HepG2 (cell line): ENCODE results near the gene DEFB124. TPM values are rescaled to one million over a fixed set of nuclear protein-coding genes. Genes with fewer than 3 reads are reported as not detected.

Source experiments
- BORCS8-MEF2B ChIP-seq: sonication (generic); formaldehyde crosslinking; IDR thresholded peaks from 2 replicates; pipeline ENCODE4 v1.8.0; 2022; ENCODE audit warnings: mild to moderate bottlenecking, missing genetic modification reagents
- ETS1 ChIP-seq: sonication (generic); formaldehyde crosslinking; IDR thresholded peaks from 2 replicates; pipeline ENCODE4 v1.4.0; 2020; ENCODE audit warnings: missing genetic modification reagents
- HOMEZ ChIP-seq: IDR thresholded peaks from 2 replicates; pipeline ENCODE4 v1.6.1; 2016; ENCODE audit warnings: low read depth
- KLF15 ChIP-seq: sonication (generic); formaldehyde crosslinking; IDR thresholded peaks from 2 replicates; pipeline ENCODE4 v1.8.1; 2023; ENCODE audit warnings: borderline replicate concordance, mild to moderate bottlenecking, inconsistent platforms, missing genetic modification reagents, mixed read lengths
- NR2F1 ChIP-seq, 2 experiments: fragments of 450-650 bp in 1 of 2; formaldehyde crosslinking in 1 of 2; IDR thresholded peaks; 2 replicates each; pipeline versions ENCODE4 v1.5.0 to v1.6.1; 2016 to 2020; ENCODE audit warnings: mild to moderate bottlenecking in 1 of 2, missing compliant biosample characterization in 1 of 2, missing genetic modification reagents in 1 of 2, moderate library complexity in 1 of 2
- PRMT3 ChIP-seq: sonication (generic); formaldehyde crosslinking; IDR thresholded peaks from 2 replicates; pipeline ENCODE4 v1.8.1; 2022; ENCODE audit warnings: low read depth, mild to moderate bottlenecking, moderate library complexity, missing genetic modification reagents, borderline replicate concordance
- XRCC5 ChIP-seq: fragments of 200-400 bp; formaldehyde crosslinking; optimal IDR thresholded peaks from 2 replicates; pipeline ENCODE3; 2017; ENCODE audit warnings: mild to moderate bottlenecking, low read length
- ZBTB49 ChIP-seq: sonication (generic); formaldehyde crosslinking; IDR thresholded peaks from 2 replicates; pipeline ENCODE4 v1.4.0; 2020; ENCODE audit warnings: missing genetic modification reagents, borderline replicate concordance
- ZNF33A ChIP-seq: sonication (generic); formaldehyde crosslinking; IDR thresholded peaks from 2 replicates; pipeline ENCODE4 v1.5.1; 2020; ENCODE audit warnings: missing genetic modification reagents, mild to moderate bottlenecking, moderate library complexity, borderline replicate concordance
- ZNF441 ChIP-seq: sonication (generic); formaldehyde crosslinking; IDR thresholded peaks from 2 replicates; pipeline ENCODE4 v1.7.0; 2021; ENCODE audit warnings: missing genetic modification reagents, borderline replicate concordance
- ZNF550 ChIP-seq: sonication (generic); formaldehyde crosslinking; IDR thresholded peaks from 2 replicates; pipeline ENCODE4 v1.4.0; 2020; ENCODE audit warnings: mild to moderate bottlenecking, missing genetic modification reagents, borderline replicate concordance
- ZNF577 ChIP-seq: sonication (generic); formaldehyde crosslinking; IDR thresholded peaks from 2 replicates; pipeline ENCODE4 v1.4.0; 2020; ENCODE audit warnings: mild to moderate bottlenecking, low read depth, missing genetic modification reagents, borderline replicate concordance
- polyA plus RNA-seq, 8 experiments: library from polyadenylated mRNA; depleted of rRNA in 3 of 8; stranded (reverse) in 7 of 8; unstranded in 1 of 8; fragments of >200 nt; fragmentation: Illumina TruSeq in 4 of 8; extraction: Trizol in 4 of 8; gene quantifications; 2 replicates each; pipeline versions ENCODE4 v1.2.1 to v1.2.3, GENCODE V29; 2011 to 2016; ENCODE audit warnings: low read depth in 4 of 8, missing spikeins in 1 of 8, mixed read lengths in 1 of 8; ENCODE audit not compliant: insufficient read depth in 1 of 8
- total RNA-seq, 5 experiments: library from RNA; depleted of rRNA; stranded (reverse); fragments of >200 nt; fragmentation: Illumina TruSeq; extraction: Trizol; gene quantifications; 2 replicates each; pipeline ENCODE4 v1.2.3, GENCODE V29; 2016; ENCODE audit warnings: low read depth in 1 of 5
- TF ChIP-seq, protein P1 (sequence below): sonication (generic); formaldehyde crosslinking; IDR thresholded peaks from 2 replicates; pipeline ENCODE4 v1.4.0; 2020; ENCODE audit warnings: low read depth, mild to moderate bottlenecking, missing genetic modification reagents
- TF ChIP-seq, protein P2 (sequence below): sonication (generic); IDR thresholded peaks from 2 replicates; pipeline ENCODE4 v1.6.1; 2016; ENCODE audit warnings: low read depth, borderline replicate concordance
- TF ChIP-seq, protein P3 (sequence below): sonication (generic); formaldehyde crosslinking; IDR thresholded peaks from 2 replicates; pipeline ENCODE4 v1.4.0; 2020; ENCODE audit warnings: missing genetic modification reagents
- TF ChIP-seq, protein P4 (sequence below): sonication (generic); formaldehyde crosslinking; conservative IDR thresholded peaks from 2 replicates; pipeline ENCODE4 v1.4.0; 2020; ENCODE audit warnings: missing genetic modification reagents

DEFB124 gene
- total and polyA plus RNA-seq, 2 of the 13 experiments (the other 11 are each of a cell fraction or from before 2014, with no cell fraction given): not detected

GRCh38 chr20:31514154-31515071 is 39.5 kb upstream of the DEFB124 start, which contains the start of gene HM13 (continued):
- TF ChIP-seq ETS1 (CRISPR knock-in tag) (peak; percentile 96; the same call in 1 of the 2 replicates), ZBTB49 (CRISPR knock-in tag) (0 out of 2 replicates have a peak, but pooled peaks have one; percentile 65), ZNF33A (CRISPR knock-in tag) (0 out of 2 replicates have a peak, but pooled peaks have one; percentile 65), NR2F1 (CRISPR knock-in tag; IDR thresholded peaks at IDR 0.05) (no peak), ZNF550 (CRISPR knock-in tag) (peak; percentile 94; the same call in 1 of the 2 replicates), BORCS8-MEF2B (CRISPR knock-in tag) (peak; percentile 71), PRMT3 (CRISPR knock-in tag) (peak; percentile 89; the same call in 1 of the 2 replicates), HOMEZ (CRISPR knock-in tag) (peak; percentile 19; the same call in 1 of the 2 replicates), ZNF577 (CRISPR knock-in tag) (0 out of 2 replicates have a peak, but pooled peaks have one; percentile 41), XRCC5 (peak; percentile 99), ZNF441 (CRISPR knock-in tag) (peak; percentile 70; the same call in 1 of the 2 replicates), KLF15 (peak; percentile 93)
- TF ChIP-seq, protein P1, sequence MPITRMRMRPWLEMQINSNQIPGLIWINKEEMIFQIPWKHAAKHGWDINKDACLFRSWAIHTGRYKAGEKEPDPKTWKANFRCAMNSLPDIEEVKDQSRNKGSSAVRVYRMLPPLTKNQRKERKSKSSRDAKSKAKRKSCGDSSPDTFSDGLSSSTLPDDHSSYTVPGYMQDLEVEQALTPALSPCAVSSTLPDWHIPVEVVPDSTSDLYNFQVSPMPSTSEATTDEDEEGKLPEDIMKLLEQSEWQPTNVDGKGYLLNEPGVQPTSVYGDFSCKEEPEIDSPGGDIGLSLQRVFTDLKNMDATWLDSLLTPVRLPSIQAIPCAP (CRISPR knock-in tag): no peak
- TF ChIP-seq, protein P2, sequence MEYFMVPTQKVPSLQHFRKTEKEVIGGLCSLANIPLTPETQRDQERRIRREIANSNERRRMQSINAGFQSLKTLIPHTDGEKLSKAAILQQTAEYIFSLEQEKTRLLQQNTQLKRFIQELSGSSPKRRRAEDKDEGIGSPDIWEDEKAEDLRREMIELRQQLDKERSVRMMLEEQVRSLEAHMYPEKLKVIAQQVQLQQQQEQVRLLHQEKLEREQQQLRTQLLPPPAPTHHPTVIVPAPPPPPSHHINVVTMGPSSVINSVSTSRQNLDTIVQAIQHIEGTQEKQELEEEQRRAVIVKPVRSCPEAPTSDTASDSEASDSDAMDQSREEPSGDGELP: no peak
- TF ChIP-seq, protein P3, sequence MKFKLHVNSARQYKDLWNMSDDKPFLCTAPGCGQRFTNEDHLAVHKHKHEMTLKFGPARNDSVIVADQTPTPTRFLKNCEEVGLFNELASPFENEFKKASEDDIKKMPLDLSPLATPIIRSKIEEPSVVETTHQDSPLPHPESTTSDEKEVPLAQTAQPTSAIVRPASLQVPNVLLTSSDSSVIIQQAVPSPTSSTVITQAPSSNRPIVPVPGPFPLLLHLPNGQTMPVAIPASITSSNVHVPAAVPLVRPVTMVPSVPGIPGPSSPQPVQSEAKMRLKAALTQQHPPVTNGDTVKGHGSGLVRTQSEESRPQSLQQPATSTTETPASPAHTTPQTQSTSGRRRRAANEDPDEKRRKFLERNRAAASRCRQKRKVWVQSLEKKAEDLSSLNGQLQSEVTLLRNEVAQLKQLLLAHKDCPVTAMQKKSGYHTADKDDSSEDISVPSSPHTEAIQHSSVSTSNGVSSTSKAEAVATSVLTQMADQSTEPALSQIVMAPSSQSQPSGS (CRISPR knock-in tag): peak; percentile 77; the same call in 1 of the 2 replicates
- TF ChIP-seq, protein P4, sequence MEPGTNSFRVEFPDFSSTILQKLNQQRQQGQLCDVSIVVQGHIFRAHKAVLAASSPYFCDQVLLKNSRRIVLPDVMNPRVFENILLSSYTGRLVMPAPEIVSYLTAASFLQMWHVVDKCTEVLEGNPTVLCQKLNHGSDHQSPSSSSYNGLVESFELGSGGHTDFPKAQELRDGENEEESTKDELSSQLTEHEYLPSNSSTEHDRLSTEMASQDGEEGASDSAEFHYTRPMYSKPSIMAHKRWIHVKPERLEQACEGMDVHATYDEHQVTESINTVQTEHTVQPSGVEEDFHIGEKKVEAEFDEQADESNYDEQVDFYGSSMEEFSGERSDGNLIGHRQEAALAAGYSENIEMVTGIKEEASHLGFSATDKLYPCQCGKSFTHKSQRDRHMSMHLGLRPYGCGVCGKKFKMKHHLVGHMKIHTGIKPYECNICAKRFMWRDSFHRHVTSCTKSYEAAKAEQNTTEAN (CRISPR knock-in tag): peak; percentile 89
